ENCODE data around the gene HECTD4. TPM values are rescaled to one million over a fixed set of nuclear protein-coding genes. Genes with fewer than 3 reads are reported as not detected.
A peak's percentile ranks its signal among the peaks of the same experiment; 100 is the strongest.

HECTD4 gene
- total and polyA plus RNA-seq, 4 donors = 4.3 to 80.1 (median 25.5) TPM

GRCh38 chr12:112208301-112208910 is 173.8 kb downstream of the HECTD4 start:
- 87% methylated on average over 7 of the region's 7 CpGs for WGBS

DNA sequence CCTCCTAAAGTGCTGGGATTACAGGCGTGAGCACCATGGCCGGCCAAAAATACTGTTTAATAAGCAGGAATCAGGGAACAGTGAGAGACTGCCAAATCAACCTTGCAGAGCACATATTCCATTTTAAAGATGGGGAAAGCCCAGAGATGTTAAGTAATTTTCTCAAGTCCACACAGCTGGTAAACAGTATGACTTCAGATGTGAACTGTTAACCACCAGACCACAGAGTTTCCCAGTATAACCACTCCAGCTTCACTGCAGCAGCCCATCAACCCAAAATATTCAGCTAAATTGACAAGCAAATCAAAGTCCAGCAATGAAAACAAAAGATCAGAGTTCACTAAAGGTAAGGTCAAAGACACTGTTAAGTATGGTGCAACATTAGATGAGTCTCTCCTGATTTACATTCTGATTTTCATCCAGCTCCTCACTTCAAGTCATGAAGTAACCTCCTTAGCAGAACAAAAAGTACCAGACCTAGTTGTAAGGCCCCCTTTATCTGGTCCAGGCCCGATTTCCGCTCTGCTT is 174.8 kb downstream of the HECTD4 start:
- no peaks in the 10 kb centered on the region for H3K27me3 ChIP-seq (ENCODE audit: control insufficient read depth in 4 of 4, insufficient read depth in 4 of 4, low read length in 3 of 4)
- WGBS = 49% methylated on average over 4 of the region's 4 CpGs

More at GRCh38 chr12:112208301-112208910, 173.8 kb downstream of the HECTD4 start:
- Histone ChIP-seq H3K9ac (ENCODE audit: low read depth in 1 of 2, low read length in 2 of 2) (no peak overlapping the region), H3K27ac (ENCODE audit: low read depth in 1 of 2, low read length in 2 of 2) (peak overlapping the region in 1 of 2 donors; percentile 60), H3K9me3 (ENCODE audit: control insufficient read depth in 4 of 4, low read length in 3 of 4) (no peaks in the 10 kb centered on the region), H3K27me3 (ENCODE audit: control insufficient read depth in 4 of 4, insufficient read depth in 4 of 4, low read length in 3 of 4) (no peaks in the 10 kb centered on the region), H3K4me1 (ENCODE audit: control insufficient read depth in 4 of 4, insufficient read depth in 4 of 4, low read length in 3 of 4) (peaks cover 4 to 18% (median 11%) of the 10 kb centered on the region in 4 donors), H3K4me3 (ENCODE audit: low read depth in 1 of 3, low read length in 3 of 3) (no peak overlapping the region), H3K36me3 (ENCODE audit: control insufficient read depth in 4 of 4, insufficient read depth in 3 of 4, low read depth in 1 of 4, low read length in 3 of 4) (peaks cover 5 to 43% (median 23%) of the 10 kb centered on the region in 4 donors)
- no peak for TF ChIP-seq SP1 (IDR thresholded peaks at IDR 0.05)
- TF ChIP-seq, protein P1, sequence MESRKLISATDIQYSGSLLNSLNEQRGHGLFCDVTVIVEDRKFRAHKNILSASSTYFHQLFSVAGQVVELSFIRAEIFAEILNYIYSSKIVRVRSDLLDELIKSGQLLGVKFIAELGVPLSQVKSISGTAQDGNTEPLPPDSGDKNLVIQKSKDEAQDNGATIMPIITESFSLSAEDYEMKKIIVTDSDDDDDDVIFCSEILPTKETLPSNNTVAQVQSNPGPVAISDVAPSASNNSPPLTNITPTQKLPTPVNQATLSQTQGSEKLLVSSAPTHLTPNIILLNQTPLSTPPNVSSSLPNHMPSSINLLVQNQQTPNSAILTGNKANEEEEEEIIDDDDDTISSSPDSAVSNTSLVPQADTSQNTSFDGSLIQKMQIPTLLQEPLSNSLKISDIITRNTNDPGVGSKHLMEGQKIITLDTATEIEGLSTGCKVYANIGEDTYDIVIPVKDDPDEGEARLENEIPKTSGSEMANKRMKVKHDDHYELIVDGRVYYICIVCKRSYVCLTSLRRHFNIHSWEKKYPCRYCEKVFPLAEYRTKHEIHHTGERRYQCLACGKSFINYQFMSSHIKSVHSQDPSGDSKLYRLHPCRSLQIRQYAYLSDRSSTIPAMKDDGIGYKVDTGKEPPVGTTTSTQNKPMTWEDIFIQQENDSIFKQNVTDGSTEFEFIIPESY (IDR thresholded peaks at IDR 0.05) = no peak
- TF ChIP-seq NR2F2 (IDR thresholded peaks at IDR 0.05) = no peak
- no peak for TF ChIP-seq HNF4G (IDR thresholded peaks at IDR 0.05)
- no peak for TF ChIP-seq JUND (IDR thresholded peaks at IDR 0.05)
- TF ChIP-seq RAD21 (IDR thresholded peaks at IDR 0.05) = no peak
- TF ChIP-seq, protein P2, sequence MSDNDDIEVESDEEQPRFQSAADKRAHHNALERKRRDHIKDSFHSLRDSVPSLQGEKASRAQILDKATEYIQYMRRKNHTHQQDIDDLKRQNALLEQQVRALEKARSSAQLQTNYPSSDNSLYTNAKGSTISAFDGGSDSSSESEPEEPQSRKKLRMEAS (IDR thresholded peaks at IDR 0.05) = no peak
- no peak for TF ChIP-seq HNF4A (conservative IDR thresholded peaks at IDR 0.05)
- no peak for DNase-seq (ENCODE audit: low spot score)

More for the DNA sequence above, 174.8 kb downstream of the HECTD4 start:
- H3K4me1 ChIP-seq (ENCODE audit: control insufficient read depth in 4 of 4, insufficient read depth in 4 of 4, low read length in 3 of 4) = peaks cover 4 to 18% (median 11%) of the 10 kb centered on the region in 4 donors
- peaks cover 3 to 51% (median 28%) of the 10 kb centered on the region in 4 donors for H3K36me3 ChIP-seq (ENCODE audit: control insufficient read depth in 4 of 4, insufficient read depth in 3 of 4, low read depth in 1 of 4, low read length in 3 of 4)
- no peak for DNase-seq (ENCODE audit: low spot score)
- peak overlapping the region; percentile 60 to 65 for H3K27ac ChIP-seq (ENCODE audit: low read depth in 1 of 2, low read length in 2 of 2)
- no peak overlapping the region for H3K9ac ChIP-seq (ENCODE audit: low read depth in 1 of 2, low read length in 2 of 2)
- H3K9me3 ChIP-seq (ENCODE audit: control insufficient read depth in 4 of 4, low read length in 3 of 4) = no peaks in the 10 kb centered on the region
- TF ChIP-seq EGR1 (IDR thresholded peaks at IDR 0.05; ENCODE audit: low read depth in 2 of 2) = no peak
- TF ChIP-seq, protein P2 (IDR thresholded peaks at IDR 0.05) = no peak
- TF ChIP-seq, protein P1 (IDR thresholded peaks at IDR 0.05) = no peak
- peak; percentile 90 for TF ChIP-seq HNF4G (IDR thresholded peaks at IDR 0.05)
- peak; percentile 31 for TF ChIP-seq REST (IDR thresholded peaks at IDR 0.05)
- peak; percentile 87 for TF ChIP-seq SP1 (IDR thresholded peaks at IDR 0.05)
- peak; percentile 98 for TF ChIP-seq NR2F2 (IDR thresholded peaks at IDR 0.05)
- peak; percentile 30 to 53 for TF ChIP-seq RAD21 (IDR thresholded peaks at IDR 0.05)
- TF ChIP-seq YY1 (IDR thresholded peaks at IDR 0.05) = no peak
- no peak for TF ChIP-seq TAF1 (conservative IDR thresholded peaks at IDR 0.05)
- peak; percentile 61 to 63 for TF ChIP-seq JUND (IDR thresholded peaks at IDR 0.05)
- TF ChIP-seq RXRA (IDR thresholded peaks at IDR 0.05) = peak; percentile 95 to 98
- peak; percentile 96 to 98 for TF ChIP-seq HNF4A (conservative IDR thresholded peaks at IDR 0.05)
- peak; percentile 11 for TF ChIP-seq FOXA1 (IDR thresholded peaks at IDR 0.05)
- TF ChIP-seq, protein P3, sequence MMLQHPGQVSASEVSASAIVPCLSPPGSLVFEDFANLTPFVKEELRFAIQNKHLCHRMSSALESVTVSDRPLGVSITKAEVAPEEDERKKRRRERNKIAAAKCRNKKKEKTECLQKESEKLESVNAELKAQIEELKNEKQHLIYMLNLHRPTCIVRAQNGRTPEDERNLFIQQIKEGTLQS (IDR thresholded peaks at IDR 0.05) = peak; percentile 40
- TF ChIP-seq GABPA (IDR thresholded peaks at IDR 0.05 in 1 of 2, conservative IDR thresholded peaks at IDR 0.05 in 1 of 2) = no peak
- TF ChIP-seq FOXA2 (IDR thresholded peaks at IDR 0.05) = peak; percentile 45
- TF ChIP-seq, protein P4, sequence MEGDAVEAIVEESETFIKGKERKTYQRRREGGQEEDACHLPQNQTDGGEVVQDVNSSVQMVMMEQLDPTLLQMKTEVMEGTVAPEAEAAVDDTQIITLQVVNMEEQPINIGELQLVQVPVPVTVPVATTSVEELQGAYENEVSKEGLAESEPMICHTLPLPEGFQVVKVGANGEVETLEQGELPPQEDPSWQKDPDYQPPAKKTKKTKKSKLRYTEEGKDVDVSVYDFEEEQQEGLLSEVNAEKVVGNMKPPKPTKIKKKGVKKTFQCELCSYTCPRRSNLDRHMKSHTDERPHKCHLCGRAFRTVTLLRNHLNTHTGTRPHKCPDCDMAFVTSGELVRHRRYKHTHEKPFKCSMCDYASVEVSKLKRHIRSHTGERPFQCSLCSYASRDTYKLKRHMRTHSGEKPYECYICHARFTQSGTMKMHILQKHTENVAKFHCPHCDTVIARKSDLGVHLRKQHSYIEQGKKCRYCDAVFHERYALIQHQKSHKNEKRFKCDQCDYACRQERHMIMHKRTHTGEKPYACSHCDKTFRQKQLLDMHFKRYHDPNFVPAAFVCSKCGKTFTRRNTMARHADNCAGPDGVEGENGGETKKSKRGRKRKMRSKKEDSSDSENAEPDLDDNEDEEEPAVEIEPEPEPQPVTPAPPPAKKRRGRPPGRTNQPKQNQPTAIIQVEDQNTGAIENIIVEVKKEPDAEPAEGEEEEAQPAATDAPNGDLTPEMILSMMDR (IDR thresholded peaks at IDR 0.05; ENCODE audit: low read depth, low read length, missing input control) = no peak
- no peak overlapping the region for H3K4me3 ChIP-seq (ENCODE audit: low read depth in 1 of 3, low read length in 3 of 3)

All from liver (tissue), 9 donors.